GM11168 (cell line): ENCODE measurements around the gene NPAS3.

Experiments
- in situ Hi-C: fragments of 300-500 bp; cut with MboI; formaldehyde crosslinking; loops from one replicate; pipeline ENCODE4 v1.12.0; 2022; ENCODE audit warnings: low sequenced_read_pairs; ENCODE audit not compliant: unreplicated experiment

NPAS3 gene

GRCh38 chr14:33560718-33561431 is 622.2 kb downstream of the NPAS3 start:
- in situ Hi-C loops, result no loop called here

- in situ Hi-C loops, result no loop called here
Observed at GRCh38 chr14:33561488-33562175, 623.0 kb downstream of the NPAS3 start.

- in situ Hi-C loops, result no loop called here
Observed at GRCh38 chr14:33563191-33563900, 624.7 kb downstream of the NPAS3 start.

- in situ Hi-C loops, result no loop called here
Observed at GRCh38 chr14:33563901-33564197, 625.2 kb downstream of the NPAS3 start.

- in situ Hi-C loops, result no loop called here
Observed at GRCh38 chr14:33564774-33565630, 626.3 kb downstream of the NPAS3 start.

- in situ Hi-C loops, result no loop called here
Observed at GRCh38 chr14:33566082-33566481, 627.4 kb downstream of the NPAS3 start.

- in situ Hi-C loops, result no loop called here
Observed at GRCh38 chr14:33567023-33567728, 628.5 kb downstream of the NPAS3 start.

GRCh38 chr14:33567731-33568130 is 629.1 kb downstream of the NPAS3 start:
- in situ Hi-C loops, result no loop called here

GRCh38 chr14:33568935-33569579 is 630.4 kb downstream of the NPAS3 start:
- in situ Hi-C loops, result no loop called here

- in situ Hi-C loops, result no loop called here
Observed at GRCh38 chr14:33569821-33570687, 631.4 kb downstream of the NPAS3 start.

- in situ Hi-C loops, result no loop called here
Observed at GRCh38 chr14:33570694-33571310, 632.1 kb downstream of the NPAS3 start.

- in situ Hi-C loops, result no loop called here
Observed at GRCh38 chr14:33573301-33573880, 634.7 kb downstream of the NPAS3 start.

- in situ Hi-C loops, result no loop called here
Observed at GRCh38 chr14:33576014-33576413, 637.3 kb downstream of the NPAS3 start.

- in situ Hi-C loops, result no loop called here
Observed at GRCh38 chr14:33578461-33579216, 640.0 kb downstream of the NPAS3 start.

GRCh38 chr14:33580231-33580749 is 641.6 kb downstream of the NPAS3 start:
- in situ Hi-C loops, result no loop called here

GRCh38 chr14:33580841-33581240 is 642.2 kb downstream of the NPAS3 start:
- in situ Hi-C loops, result no loop called here

GRCh38 chr14:33584697-33585096 is 646.0 kb downstream of the NPAS3 start:
- in situ Hi-C loops, result no loop called here
